ENCODE data around the gene APOB. TPM values are rescaled to one million over a fixed set of nuclear protein-coding genes. Genes with fewer than 3 reads are reported as not detected.

The APOB gene
- total RNA-seq, 2 experiments from 2014 or later = not detected

DNA sequence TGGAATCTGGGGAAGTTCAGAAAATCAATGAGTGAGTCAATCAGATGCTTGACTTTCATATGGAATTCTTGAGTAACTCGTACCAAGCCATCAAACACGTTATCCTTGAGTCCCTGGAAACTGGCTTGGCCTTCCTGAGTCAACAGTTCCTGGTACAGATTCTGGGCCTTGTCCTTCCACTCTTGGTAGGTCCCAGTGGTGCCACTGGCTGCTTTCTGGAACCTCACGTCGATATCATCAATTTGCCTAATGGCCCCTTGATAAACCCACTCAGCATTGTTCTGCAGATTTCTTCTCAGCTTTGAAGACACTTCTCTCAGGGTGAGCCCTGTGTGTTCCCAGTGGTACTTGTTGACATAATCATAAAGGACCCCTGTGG lies 41.1 kb downstream of the APOB start:
- DNase-seq (no peak), ATAC-seq (no peak)
- Mint-ChIP-seq H3K27ac (no peak overlapping the region), H3K4me1 (no peaks in the 10 kb centered on the region), H3K4me3 (no peak overlapping the region), H3K36me3 (ENCODE audit: low read depth) (no peaks in the 10 kb centered on the region), H3K9me3 (ENCODE audit: low read depth) (no peaks in the 10 kb centered on the region), H3K27me3 (peaks cover 4% of the 10 kb centered on the region)
- intact Hi-C loops (cut with DNase I, micrococcal nuclease) = no loop called here
- POLR2A ChIA-PET = no interaction called here
- CTCF ChIA-PET = no interaction called here

DNA sequence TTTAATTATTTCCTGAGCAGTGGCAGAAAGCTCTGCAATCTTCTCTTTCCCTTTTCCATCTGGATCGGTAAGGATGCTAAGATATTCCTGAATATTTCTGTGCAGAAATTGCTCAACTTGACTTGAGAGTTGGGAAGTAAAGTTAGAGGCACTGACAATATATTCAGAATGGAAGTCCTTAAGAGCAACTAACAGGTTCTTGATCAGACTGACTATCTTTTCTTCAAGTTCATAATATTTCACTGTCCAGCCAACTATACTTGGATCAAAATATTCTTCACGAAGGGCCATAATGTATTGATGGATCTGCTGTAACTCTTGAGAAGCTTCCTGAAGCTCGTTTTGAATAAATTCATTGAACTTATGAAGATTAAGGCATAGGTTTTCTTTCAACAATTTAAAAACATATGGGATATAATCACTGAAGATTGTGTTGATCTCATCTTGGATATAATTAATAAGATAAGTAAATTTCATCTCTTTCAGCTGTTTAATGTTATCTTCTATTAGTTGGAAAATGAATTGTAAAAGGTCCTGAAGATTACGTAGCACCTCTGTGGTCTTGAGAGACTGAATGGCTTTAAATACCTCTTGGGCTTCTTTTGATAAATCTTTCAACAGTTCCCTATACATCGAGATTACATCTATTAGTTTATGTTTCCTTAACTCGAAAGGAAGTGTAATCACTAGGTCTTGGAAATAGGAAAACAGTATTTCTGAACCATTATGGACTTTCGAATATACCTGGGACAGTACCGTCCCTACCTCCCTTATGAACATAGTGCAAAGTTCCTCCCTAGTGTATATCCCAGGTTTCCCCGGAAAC lies 41.7 kb downstream of the APOB start:
- no peaks in the 10 kb centered on the region for H3K36me3 Mint-ChIP-seq (ENCODE audit: low read depth)
- no peak overlapping the region for H3K27ac Mint-ChIP-seq
- intact Hi-C loops (cut with DNase I, micrococcal nuclease) = no loop called here
- ChIA-PET CTCF (no interaction called here), POLR2A (no interaction called here)
- no peaks in the 10 kb centered on the region for H3K4me1 Mint-ChIP-seq
- no peak overlapping the region for H3K4me3 Mint-ChIP-seq
- DNase-seq (no peak), ATAC-seq (no peak)
- H3K9me3 Mint-ChIP-seq (ENCODE audit: low read depth) = no peaks in the 10 kb centered on the region
- peaks cover 4% of the 10 kb centered on the region for H3K27me3 Mint-ChIP-seq

- H3K4me3 Mint-ChIP-seq = no peak overlapping the region
- H3K27me3 Mint-ChIP-seq = peaks cover 4% of the 10 kb centered on the region
- CTCF ChIA-PET = no interaction called here
- no peaks in the 10 kb centered on the region for H3K4me1 Mint-ChIP-seq
- no peaks in the 10 kb centered on the region for H3K36me3 Mint-ChIP-seq (ENCODE audit: low read depth)
- DNase-seq = no peak
- H3K9me3 Mint-ChIP-seq (ENCODE audit: low read depth) = no peaks in the 10 kb centered on the region
- POLR2A ChIA-PET = interaction anchor here (0.5 kb wide), 1 partner anchor 29 kb away, joined by 3 read pairs; no protein-coding TSS in a partner anchor
- no peak for ATAC-seq
- no peak overlapping the region for H3K27ac Mint-ChIP-seq
- intact Hi-C loops (cut with DNase I, micrococcal nuclease) = no loop called here
Measured at GRCh38 chr2:21001225-21001946, 42.5 kb downstream of the APOB start.

DNA sequence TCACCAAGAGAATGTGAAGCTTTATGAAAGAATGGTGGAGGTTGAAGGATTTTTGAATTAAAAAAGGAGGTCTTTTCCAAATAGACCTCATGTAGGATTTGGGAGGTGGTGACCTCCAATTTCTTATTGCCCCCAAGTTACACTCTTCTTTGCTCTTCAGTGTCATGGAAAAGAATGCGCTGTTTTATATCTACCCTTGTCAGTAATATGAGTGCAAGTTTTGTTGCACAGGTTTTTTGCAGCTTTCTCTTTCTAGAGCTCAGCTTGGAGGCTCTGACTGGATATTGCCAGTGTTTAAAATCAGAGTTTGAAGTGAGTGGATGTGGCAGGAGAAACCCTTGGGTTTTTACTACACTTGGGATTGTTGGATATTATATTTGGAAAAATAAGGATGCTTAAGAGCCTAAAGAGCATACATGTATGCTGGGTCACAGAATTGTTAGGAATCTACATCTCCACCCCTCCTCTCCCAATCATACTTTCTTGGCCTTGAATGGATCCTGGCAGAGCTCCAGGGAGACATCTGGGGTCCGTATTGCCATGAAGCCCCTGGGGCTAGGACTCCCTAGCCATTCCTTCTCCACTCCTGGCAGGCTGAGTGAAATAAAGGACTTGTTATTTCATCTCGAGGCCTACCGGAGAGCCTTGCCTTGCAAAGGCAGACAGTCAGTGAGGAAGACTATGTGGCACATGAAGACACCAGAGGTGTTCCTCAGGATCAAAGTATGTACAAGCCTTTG lies 43.8 kb downstream of the APOB start:
- intact Hi-C loops (cut with DNase I, micrococcal nuclease) = no loop called here
- peaks cover 4% of the 10 kb centered on the region for H3K27me3 Mint-ChIP-seq
- no peak for DNase-seq
- ATAC-seq = no peak
- H3K4me1 Mint-ChIP-seq = no peaks in the 10 kb centered on the region
- H3K9me3 Mint-ChIP-seq (ENCODE audit: low read depth) = no peaks in the 10 kb centered on the region
- ChIA-PET POLR2A (no interaction called here), CTCF (interaction anchor here (1.1 to 1.4 kb wide), 2 partner anchors 10 to 42 kb away, joined by 3 read pairs; no protein-coding TSS in a partner anchor)
- no peaks in the 10 kb centered on the region for H3K36me3 Mint-ChIP-seq (ENCODE audit: low read depth)
- H3K4me3 Mint-ChIP-seq = no peak overlapping the region
- H3K27ac Mint-ChIP-seq = no peak overlapping the region

GRCh38 chr2:20998972-20999905 lies 44.6 kb downstream of the APOB start:
- Mint-ChIP-seq H3K4me1 (no peaks in the 10 kb centered on the region), H3K27ac (no peak overlapping the region), H3K27me3 (peaks cover 4% of the 10 kb centered on the region), H3K9me3 (ENCODE audit: low read depth) (no peaks in the 10 kb centered on the region), H3K36me3 (ENCODE audit: low read depth) (no peaks in the 10 kb centered on the region), H3K4me3 (no peak overlapping the region)
- ChIA-PET CTCF (interaction anchor here (1.1 to 1.4 kb wide), 2 partner anchors 11 to 43 kb away, joined by 3 read pairs; no protein-coding TSS in a partner anchor), POLR2A (no interaction called here)
- no peak for DNase-seq
- ATAC-seq = no peak
- intact Hi-C loops (cut with DNase I, micrococcal nuclease) = no loop called here

DNA sequence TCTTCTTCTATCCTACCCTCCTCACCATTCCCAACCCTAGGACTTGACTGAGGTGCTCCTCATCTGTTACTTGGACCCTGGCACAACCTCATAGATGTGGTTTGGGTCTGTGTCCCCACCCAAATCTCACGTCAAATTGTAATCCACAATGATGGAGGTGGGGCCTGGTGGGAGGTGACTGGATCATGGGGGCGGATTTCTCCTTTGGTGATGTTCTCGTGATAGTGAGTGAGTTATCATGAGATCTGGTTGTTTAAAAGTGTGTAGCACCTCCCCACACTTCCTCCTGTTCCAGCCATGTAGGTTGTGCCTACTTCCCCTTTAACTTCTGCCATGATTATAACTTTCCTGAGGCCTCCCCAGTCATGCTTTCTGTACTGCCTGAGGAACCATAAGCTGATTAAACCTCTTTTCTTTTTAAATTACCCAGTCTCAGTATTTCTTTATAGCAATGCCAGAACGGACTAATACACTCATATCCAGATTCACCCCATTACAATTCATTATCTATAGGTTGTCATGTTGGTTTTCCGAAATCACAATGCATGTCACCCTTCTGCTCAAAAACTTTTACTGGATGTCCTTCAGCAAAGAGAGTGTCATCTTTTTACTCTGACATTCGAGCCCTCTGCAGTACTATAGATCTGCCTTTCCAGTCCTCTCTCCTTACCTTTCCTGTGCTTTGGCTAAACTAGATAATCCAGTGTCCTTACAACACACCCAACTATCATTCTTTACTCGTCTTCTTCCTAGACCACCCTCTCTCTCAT lies 45.7 kb downstream of the APOB start:
- Mint-ChIP-seq H3K27ac (no peak overlapping the region), H3K9me3 (ENCODE audit: low read depth) (no peaks in the 10 kb centered on the region), H3K36me3 (ENCODE audit: low read depth) (no peaks in the 10 kb centered on the region), H3K4me3 (no peak overlapping the region), H3K27me3 (peaks cover 4% of the 10 kb centered on the region), H3K4me1 (no peaks in the 10 kb centered on the region)
- POLR2A ChIA-PET = no interaction called here
- no peak for DNase-seq
- CTCF ChIA-PET = no interaction called here
- intact Hi-C loops (cut with DNase I, micrococcal nuclease) = no loop called here
- no peak for ATAC-seq

DNA sequence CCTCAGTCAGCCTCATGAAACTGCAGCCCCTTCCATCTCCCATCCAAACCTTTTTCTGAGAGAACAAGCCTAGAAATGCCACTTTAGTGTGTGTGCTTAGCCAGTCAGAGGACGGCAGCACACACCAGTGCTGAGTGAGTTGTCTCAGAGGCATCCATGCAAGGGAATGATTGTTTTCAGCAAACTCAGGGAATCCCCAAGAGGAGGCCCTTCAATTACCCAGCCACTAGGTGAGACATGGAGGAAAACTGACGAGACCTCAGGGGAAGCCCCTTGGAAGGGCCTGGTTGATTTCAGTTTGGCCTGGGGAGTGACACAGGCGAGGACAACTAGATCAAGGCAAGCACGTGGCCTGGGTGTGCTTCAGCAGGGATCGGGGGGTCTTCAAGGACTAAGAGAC lies 49.7 kb downstream of the APOB start:
- ATAC-seq (no peak), DNase-seq (no peak)
- Mint-ChIP-seq H3K36me3 (ENCODE audit: low read depth) (no peaks in the 10 kb centered on the region), H3K4me3 (no peak overlapping the region), H3K27ac (no peak overlapping the region), H3K9me3 (ENCODE audit: low read depth) (no peaks in the 10 kb centered on the region), H3K4me1 (no peaks in the 10 kb centered on the region), H3K27me3 (peaks cover 2% of the 10 kb centered on the region)
- POLR2A ChIA-PET = no interaction called here
- CTCF ChIA-PET = no interaction called here
- intact Hi-C loops (cut with DNase I, micrococcal nuclease) = no loop called here

- Mint-ChIP-seq H3K36me3 (ENCODE audit: low read depth) (no peaks in the 10 kb centered on the region), H3K9me3 (ENCODE audit: low read depth) (no peaks in the 10 kb centered on the region), H3K4me1 (no peaks in the 10 kb centered on the region), H3K27me3 (peaks cover 2% of the 10 kb centered on the region), H3K4me3 (no peak overlapping the region), H3K27ac (no peak overlapping the region)
- ChIA-PET CTCF (interaction anchor here (0.7 to 1.1 kb wide), 3 partner anchors 29 to 331 kb away, joined by 3 read pairs; no protein-coding TSS in a partner anchor), POLR2A (no interaction called here)
- DNase-seq = no peak
- ATAC-seq = no peak
- intact Hi-C loops (cut with DNase I, micrococcal nuclease) = no loop called here
Measured at GRCh38 chr2:20992201-20992711, 51.6 kb downstream of the APOB start.

- Mint-ChIP-seq H3K4me1 (no peaks in the 10 kb centered on the region), H3K27ac (no peak overlapping the region), H3K27me3 (peaks cover 2% of the 10 kb centered on the region), H3K36me3 (ENCODE audit: low read depth) (no peaks in the 10 kb centered on the region), H3K9me3 (ENCODE audit: low read depth) (no peaks in the 10 kb centered on the region), H3K4me3 (no peak overlapping the region)
- POLR2A ChIA-PET = no interaction called here
- ATAC-seq (no peak), DNase-seq (no peak)
- CTCF ChIA-PET = no interaction called here
- intact Hi-C loops (cut with DNase I, micrococcal nuclease) = no loop called here
Measured at GRCh38 chr2:20990442-20991430, 53.1 kb downstream of the APOB start.

- POLR2A ChIA-PET = no interaction called here
- no peak for ATAC-seq
- Mint-ChIP-seq H3K27ac (no peak overlapping the region), H3K9me3 (ENCODE audit: low read depth) (no peaks in the 10 kb centered on the region), H3K4me3 (no peak overlapping the region), H3K36me3 (ENCODE audit: low read depth) (no peaks in the 10 kb centered on the region), H3K27me3 (peaks cover 2% of the 10 kb centered on the region), H3K4me1 (no peaks in the 10 kb centered on the region)
- no peak for DNase-seq
- intact Hi-C loops (cut with DNase I, micrococcal nuclease) = no loop called here
- CTCF ChIA-PET = no interaction called here
Measured at GRCh38 chr2:20989404-20989803, 54.5 kb downstream of the APOB start.
